ENCODE measurements around the gene CIT. TPM values are rescaled to one million over a fixed set of nuclear protein-coding genes. Genes with fewer than 3 reads are reported as not detected.
A peak's percentile ranks its signal among the peaks of the same experiment; 100 is the strongest.

The CIT gene
- total and polyA plus RNA-seq, 9 of the 15 experiments (the other 6 are each of a cell fraction or from before 2014, with no cell fraction given) = 1.1 to 46.7 (median 21.3) TPM

- TF ChIP-seq ZNF76 (CRISPR knock-in tag; IDR thresholded peaks at IDR 0.05; ENCODE audit: borderline replicate concordance) (no peak), ZNF639 (CRISPR knock-in tag; conservative IDR thresholded peaks at IDR 0.05 in 1 of 2, IDR thresholded peaks at IDR 0.05 in 1 of 2) (no peak), SMC3 (conservative IDR thresholded peaks at IDR 0.05; ENCODE audit: insufficient read depth, low read depth, low read length) (0 out of 2 replicates have a peak, but pooled peaks have one; percentile 5)
Observed at GRCh38 chr12:119695034-119695433, 182.1 kb downstream of the CIT start (continued).

- CTCF ChIA-PET (ENCODE audit: low intra/inter-chr PET ratio) = no interaction called here
- Histone ChIP-seq H3K9me1 (ENCODE audit: control insufficient read depth, insufficient read depth, low read length) (no peaks in the 10 kb centered on the region), H3K4me3 (no peak overlapping the region), H3K4me2 (ENCODE audit: insufficient read depth, low read length) (no peak overlapping the region), H3K79me2 (ENCODE audit: control insufficient read depth, insufficient read depth, low read length) (no peaks in the 10 kb centered on the region), H2AFZ (ENCODE audit: low read depth, low read length) (no peak overlapping the region), H3K9ac (ENCODE audit: insufficient read depth in 1 of 2, low read depth in 2 of 2, low read length in 2 of 2) (no peak overlapping the region), H4K20me1 (replicated peaks; ENCODE audit: control insufficient read depth, insufficient read depth, low read length) (no peaks in the 10 kb centered on the region), H3K36me3 (ENCODE audit: control insufficient read depth, insufficient read depth, low read length) (peaks cover 43% of the 10 kb centered on the region), H3K27ac (ENCODE audit: extremely low read depth, low read depth, low read length) (no peak overlapping the region), H3K4me1 (replicated peaks in 1 of 2; ENCODE audit: control insufficient read depth in 2 of 2, insufficient read depth in 2 of 2, low read length in 2 of 2) (peaks cover 0 to 3% of the 10 kb centered on the region in 2 experiments; a peak in 1 of 5 replicates), H3K27me3 (ENCODE audit: control insufficient read depth in 2 of 2, insufficient read depth in 2 of 2, low read length in 2 of 2) (no peaks in the 10 kb centered on the region), H3K9me3 (replicated peaks; ENCODE audit: control insufficient read depth, insufficient read depth, low read depth, low read length) (no peaks in the 10 kb centered on the region)
- POLR2A ChIA-PET = interaction anchor here (2.6 kb wide), 1 partner anchor 12 kb away, joined by 12 read pairs; no protein-coding TSS in a partner anchor
- no peak for DNase-seq (ENCODE audit: extremely low read depth in 1 of 4, low spot score in 3 of 4)
- FAIRE-seq = no peak
- BruUV-seq (replicated peaks) = no TSS peak
- in situ Hi-C loops (cut with MboI) (no loop called here), intact Hi-C loops (cut with micrococcal nuclease) (no loop called here)
- 82% methylated on average over 6 of the region's 6 CpGs for WGBS (ENCODE audit: insufficient coverage, low coverage, missing lambda C conversion rate)
- ATAC-seq = no peak
- no peak for TF ChIP-seq ZNF780A (CRISPR knock-in tag; IDR thresholded peaks at IDR 0.05)
- no peak for TF ChIP-seq ARID3B (CRISPR knock-in tag; IDR thresholded peaks at IDR 0.05; ENCODE audit: borderline replicate concordance)
- no peak for TF ChIP-seq U2AF2 (optimal IDR thresholded peaks at IDR 0.05; ENCODE audit: low read depth, low read length)
- no peak for TF ChIP-seq ZNF668 (CRISPR knock-in tag; IDR thresholded peaks at IDR 0.05)
- TF ChIP-seq PREB (CRISPR knock-in tag; IDR thresholded peaks at IDR 0.05) = no peak
- TF ChIP-seq BRD9 (IDR thresholded peaks at IDR 0.05; ENCODE audit: low read depth, partially characterized antibody) = no peak
- no peak for TF ChIP-seq ELF1 (tag; IDR thresholded peaks at IDR 0.05)
- TF ChIP-seq SMARCA5 (IDR thresholded peaks at IDR 0.05) = no peak
- no peak for TF ChIP-seq TAF7 (tag; IDR thresholded peaks at IDR 0.05)
- TF ChIP-seq ZBTB34 (CRISPR knock-in tag; IDR thresholded peaks at IDR 0.05) = no peak
- TF ChIP-seq FOXK1 (CRISPR knock-in tag; IDR thresholded peaks at IDR 0.05; ENCODE audit: borderline replicate concordance) = no peak
- TF ChIP-seq MCM7 (IDR thresholded peaks at IDR 0.05) = no peak
- no peak for TF ChIP-seq TCF7L2 (IDR thresholded peaks at IDR 0.05; ENCODE audit: low read depth, low read length)
Observed at GRCh38 chr12:119694111-119694510, 183.0 kb downstream of the CIT start.

All from K562 (cell line).